Testis (tissue), 5 donors: ENCODE data around the gene HSPA5. TPM values are rescaled to one million over a fixed set of nuclear protein-coding genes. Genes with fewer than 3 reads are reported as not detected.
"Not testable (repeated sequence)": the region's sequence is repeated elsewhere in the genome, so short reads cannot be mapped to it uniquely, and the experiment has no call there.

Source experiments
- DNase-seq: peaks from one replicate; pipeline ENCODE4 v3.0.0-alpha.2; 2019
- H3K27ac ChIP-seq, 2 donors: fragments of 200-600 bp; sonication (generic); one replicate each; pipeline ENCODE4 v1.5.1; 2019
- H3K27me3 ChIP-seq: fragments of 200-600 bp; sonication (generic); one replicate; pipeline ENCODE4 v1.5.1; 2019
- H3K36me3 ChIP-seq: fragments of 200-600 bp; sonication (generic); one replicate; pipeline ENCODE4 v1.5.1; 2017; ENCODE audit warnings: low read depth; ENCODE audit errors: missing control alignments
- H3K4me1 ChIP-seq: fragments of 200-600 bp; sonication (generic); one replicate; pipeline ENCODE4 v1.5.1; 2019
- H3K4me3 ChIP-seq, 2 donors: fragments of 200-600 bp; sonication (generic); one replicate each; pipeline ENCODE4 v1.5.1; 2017 to 2019
- H3K9me3 ChIP-seq: fragments of 200-600 bp; sonication (generic); one replicate; pipeline ENCODE4 v1.5.1; 2017
- POLR2A ChIP-seq: fragments of 450-650 bp; IDR thresholded peaks from one replicate; pipeline ENCODE4 v1.6.1; 2017; ENCODE audit warnings: antibody characterized with exemption, mild to moderate bottlenecking, moderate library complexity
- WGBS, 2 donors: methylation state at CpG; one replicate each; pipeline ENCODE4 v1.1.5; 2018; 5-methylcytosine and 5-hydroxymethylcytosine counted together
- intact Hi-C: fragments of 100-400 bp; cut with DNase I; formaldehyde crosslinking; loops from one replicate; pipeline ENCODE4 v1.15.1; 2023; ENCODE audit warnings: low total_unique reads
- long read RNA-seq, 2 donors: transcript quantifications; one replicate each; lab custom pipeline, GENCODE V29; 2026
- polyA plus RNA-seq: library from polyadenylated mRNA; stranded (reverse); fragments of 350-450 nt; fragmentation: Illumina TruSeq; extraction: RNeasy Lipid Tissue Mini Kit (QIAGEN cat#74804); gene quantifications from one replicate; pipeline ENCODE4 v1.2.3, GENCODE V29; 2014; ENCODE audit warnings: low read depth, low replicate concordance; ENCODE audit not compliant: insufficient read depth
- total RNA-seq, 2 donors: library from RNA; depleted of rRNA; stranded (reverse); fragments of >200 nt; gene quantifications; one replicate each; pipeline ENCODE4 v1.2.3, GENCODE V29; 2016
- TF ChIP-seq, protein P1 (sequence below), 3 experiments: fragments of 450-650 bp in 2 of 3; fragments of 200-600 bp in 1 of 3; sonication (generic) in 1 of 3; IDR thresholded peaks; one replicate each; pipeline ENCODE4 v1.5.1; 2016 to 2019; ENCODE audit warnings: antibody characterized with exemption in 3 of 3, mild to moderate bottlenecking in 2 of 3, moderate library complexity in 1 of 3

HSPA5 gene
- total RNA-seq (100 to 1,000 TPM; 183 to 190 TPM), polyA plus RNA-seq (331 TPM)
- long read RNA-seq, donor 1, transcript HSPA5-201 (8 exons, 3,908 nt), result major isoform, 187 of 327 reads
- long read RNA-seq, donor 1, partial matches to known transcripts, result 140 of 327 reads
- long read RNA-seq, donor 1, other reads (novel, unspliced or antisense), result 0 of 327 reads
- long read RNA-seq, donor 2, transcript HSPA5-201 (8 exons, 3,908 nt), result major isoform, 112 of 193 reads
- long read RNA-seq, donor 2, partial matches to known transcripts, result 81 of 193 reads
- long read RNA-seq, donor 2, other reads (novel, unspliced or antisense), result 0 of 193 reads

- H3K27me3 ChIP-seq, result no peaks in the 10 kb centered on the region
- H3K4me3 ChIP-seq, result peak within 1 kb of the TSS; percentile 80 to 82
- WGBS, 2 donors, result 0% methylated on average over 43 to 54 of the region's 59 CpGs
- no peaks in the 10 kb centered on the region for H3K9me3 ChIP-seq
- H3K36me3 ChIP-seq, result no peaks in the 10 kb centered on the region
- peak within 1 kb of the TSS; percentile 83 to 93 for H3K27ac ChIP-seq
- intact Hi-C loops, result loop anchor here (10.0 kb wide), 1 partner anchor 376 kb away; the partner anchor contains the start of genes ARPC5L and RPL35
- peak; percentile 100 for DNase-seq
- H3K4me1 ChIP-seq, result peaks cover 34% of the 10 kb centered on the region
- TF ChIP-seq, protein P1, sequence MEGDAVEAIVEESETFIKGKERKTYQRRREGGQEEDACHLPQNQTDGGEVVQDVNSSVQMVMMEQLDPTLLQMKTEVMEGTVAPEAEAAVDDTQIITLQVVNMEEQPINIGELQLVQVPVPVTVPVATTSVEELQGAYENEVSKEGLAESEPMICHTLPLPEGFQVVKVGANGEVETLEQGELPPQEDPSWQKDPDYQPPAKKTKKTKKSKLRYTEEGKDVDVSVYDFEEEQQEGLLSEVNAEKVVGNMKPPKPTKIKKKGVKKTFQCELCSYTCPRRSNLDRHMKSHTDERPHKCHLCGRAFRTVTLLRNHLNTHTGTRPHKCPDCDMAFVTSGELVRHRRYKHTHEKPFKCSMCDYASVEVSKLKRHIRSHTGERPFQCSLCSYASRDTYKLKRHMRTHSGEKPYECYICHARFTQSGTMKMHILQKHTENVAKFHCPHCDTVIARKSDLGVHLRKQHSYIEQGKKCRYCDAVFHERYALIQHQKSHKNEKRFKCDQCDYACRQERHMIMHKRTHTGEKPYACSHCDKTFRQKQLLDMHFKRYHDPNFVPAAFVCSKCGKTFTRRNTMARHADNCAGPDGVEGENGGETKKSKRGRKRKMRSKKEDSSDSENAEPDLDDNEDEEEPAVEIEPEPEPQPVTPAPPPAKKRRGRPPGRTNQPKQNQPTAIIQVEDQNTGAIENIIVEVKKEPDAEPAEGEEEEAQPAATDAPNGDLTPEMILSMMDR (IDR thresholded peaks at IDR 0.05), result peak in 2 of 3 experiments; percentile 6 to 14
- TF ChIP-seq POLR2A, result peak; percentile 97
These were observed at the start of gene HSPA5 for GRCh38 chr9:125241000-125241862. Gene HSPA5, minus strand, starts transcription at chr9:125241343. Its CDS starts 217 bp downstream, at chr9:125241126.

DNA sequence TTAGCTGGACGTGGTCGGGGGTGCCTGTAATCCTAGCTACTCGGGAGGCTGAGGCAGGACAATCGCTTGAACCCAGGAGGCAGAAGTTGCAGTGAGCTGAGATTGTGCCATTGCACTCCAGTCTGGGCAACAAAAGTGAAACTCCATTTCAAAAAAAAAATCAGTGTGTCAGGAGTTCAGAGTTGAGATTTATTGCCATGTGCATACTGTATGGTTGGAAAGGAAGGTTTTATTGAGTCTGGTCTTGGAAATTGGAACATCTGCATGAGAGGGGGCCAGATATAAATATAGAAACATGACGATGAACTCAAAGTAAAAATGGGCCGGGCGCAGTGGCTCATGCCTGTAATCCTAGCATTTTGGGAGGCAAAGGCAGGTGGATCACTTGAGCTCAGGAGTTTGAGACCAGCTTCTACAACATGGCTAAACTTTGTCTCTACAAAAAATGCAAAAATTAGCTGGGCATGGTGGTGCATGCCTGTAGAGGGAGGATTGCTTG lies 45.8 kb upstream of the HSPA5 start:
- H3K36me3 ChIP-seq, H3K4me3 ChIP-seq, H3K4me1 ChIP-seq, H3K27ac ChIP-seq, H3K9me3 ChIP-seq, intact Hi-C loops, DNase-seq, H3K27me3 ChIP-seq: not testable (repeated sequence)
- 84 to 91% methylated on average over 7 of the region's 7 CpGs for WGBS, 2 donors

DNA sequence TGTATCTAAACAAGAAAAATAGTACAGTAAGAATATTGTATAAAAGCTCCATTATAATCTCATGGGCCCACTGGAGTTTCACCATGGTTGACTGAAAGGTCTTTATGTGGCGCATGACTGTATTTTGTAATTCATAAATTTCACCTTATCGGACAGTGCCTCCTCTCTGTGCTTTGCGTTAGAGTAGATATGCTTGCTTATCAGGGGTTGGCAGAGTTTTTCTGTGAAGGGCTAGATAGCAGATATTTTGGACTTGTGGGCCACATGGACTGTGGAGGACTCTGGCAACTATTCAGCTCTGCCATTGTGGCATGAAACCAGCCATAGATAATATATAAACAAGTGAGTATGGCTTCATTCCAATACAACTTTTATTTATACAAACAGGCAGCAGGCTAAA lies 43.7 kb upstream of the HSPA5 start:
- Histone ChIP-seq H3K27ac (no peak overlapping the region), H3K9me3 (no peaks in the 10 kb centered on the region), H3K4me3 (no peak overlapping the region), H3K4me1 (no peaks in the 10 kb centered on the region), H3K27me3 (no peaks in the 10 kb centered on the region), H3K36me3 (no peaks in the 10 kb centered on the region)
- intact Hi-C loops, result no loop called here
- WGBS, 2 donors, result 62 to 80% methylated on average over 3 of the region's 3 CpGs
- TF ChIP-seq, protein P1 (IDR thresholded peaks at IDR 0.05), result no peak
- no peak for TF ChIP-seq POLR2A
- peak; percentile 24 for DNase-seq

- 47 to 48% methylated on average over 4 of the region's 4 CpGs for WGBS, 2 donors
- TF ChIP-seq, protein P1 (IDR thresholded peaks at IDR 0.05), result no peak
- TF ChIP-seq POLR2A, result no peak
- DNase-seq, result no peak
- H3K36me3 ChIP-seq, result no peaks in the 10 kb centered on the region
- no peaks in the 10 kb centered on the region for H3K9me3 ChIP-seq
- H3K4me3 ChIP-seq, result no peak overlapping the region
- H3K27ac ChIP-seq, result no peak overlapping the region
- intact Hi-C loops, result no loop called here
- no peaks in the 10 kb centered on the region for H3K4me1 ChIP-seq
- no peaks in the 10 kb centered on the region for H3K27me3 ChIP-seq
These were observed 39.8 kb upstream of the HSPA5 start for GRCh38 chr9:125280945-125281344.

- TF ChIP-seq POLR2A, result no peak
- TF ChIP-seq, protein P1 (IDR thresholded peaks at IDR 0.05), result no peak
- Histone ChIP-seq H3K27me3 (no peaks in the 10 kb centered on the region), H3K27ac (no peak overlapping the region), H3K36me3 (no peaks in the 10 kb centered on the region), H3K4me1 (no peaks in the 10 kb centered on the region), H3K9me3 (no peaks in the 10 kb centered on the region), H3K4me3 (no peak overlapping the region)
- intact Hi-C loops, result no loop called here
- no peak for DNase-seq
These were observed 36.3 kb upstream of the HSPA5 start for GRCh38 chr9:125277411-125277810.
